GM12878 (cell line): ENCODE results near the gene GBGT1. TPM values are rescaled to one million over a fixed set of nuclear protein-coding genes. Genes with fewer than 3 reads are reported as not detected.

Experiments
- CBX5 ChIP-seq: sonication (generic); IDR thresholded peaks from 2 replicates; pipeline ENCODE4 v1.6.1; 2016; ENCODE audit warnings: low read depth, moderate library complexity, mild to moderate bottlenecking, inconsistent platforms
- E2F4 ChIP-seq: IDR thresholded peaks from 2 replicates; pipeline ENCODE4 v1.6.1; 2012; ENCODE audit warnings: low read depth, low read length, improper control_type of control experiment
- FOXM1 ChIP-seq: IDR thresholded peaks from 2 replicates; pipeline ENCODE4 v1.6.1; 2012; ENCODE audit warnings: low read depth, mild to moderate bottlenecking, inconsistent platforms, low read length, moderate library complexity
- IKZF2 ChIP-seq, 2 experiments: fragments of 450-650 bp; IDR thresholded peaks; 2 replicates each; pipeline ENCODE4 v1.6.1; 2017; ENCODE audit warnings: mild to moderate bottlenecking in 2 of 2, moderate library complexity in 2 of 2
- JUND ChIP-seq: IDR thresholded peaks from 2 replicates; pipeline ENCODE4 v1.6.1; 2012; ENCODE audit warnings: low read depth, mild to moderate bottlenecking, low read length, improper control_type of control experiment, moderate library complexity
- REST ChIP-seq: IDR thresholded peaks from 2 replicates; pipeline ENCODE4 v1.6.1; 2012; ENCODE audit warnings: mild to moderate bottlenecking, low read depth, low read length
- SKIL ChIP-seq: fragments of 450-650 bp; IDR thresholded peaks from 2 replicates; pipeline ENCODE4 v1.6.1; 2017; ENCODE audit warnings: mild to moderate bottlenecking, low read depth, inconsistent platforms; ENCODE audit not compliant: poor library complexity, severe bottlenecking
- SMARCA5 ChIP-seq: fragments of 450-650 bp; IDR thresholded peaks from 2 replicates; pipeline ENCODE4 v1.6.1; 2017; ENCODE audit warnings: mild to moderate bottlenecking
- polyA plus RNA-seq, 11 experiments: library from polyadenylated mRNA; depleted of rRNA in 4 of 11; unstranded in 6 of 11; stranded (reverse) in 5 of 11; fragments of >200 nt; fragmentation: Nextera tagmentation in 4 of 11; fragmentation: Illumina TruSeq in 1 of 11; extraction: Ambion mirVana in 4 of 11; extraction: Trizol in 1 of 11; gene quantifications; 1 replicate in 1 of 11; 2 replicates in 10 of 11; pipeline versions ENCODE4 v1.2.1 to v1.2.3, GENCODE V29; 2011 to 2016; ENCODE audit warnings: inconsistent platforms in 2 of 11, missing spikeins in 2 of 11, low read depth in 1 of 11
- total RNA-seq, 4 experiments: library from RNA; depleted of rRNA in 3 of 4; stranded (reverse); fragments of >200 nt in 3 of 4; fragmentation: Illumina TruSeq in 1 of 4; extraction: Trizol in 1 of 4; gene quantifications; 2 replicates each; pipeline versions ENCODE4 v1.2.1 to v1.2.3, GENCODE V29; 2013 to 2021
- TF ChIP-seq, protein P1 (sequence below): fragments of 450-650 bp; conservative IDR thresholded peaks from 2 replicates; pipeline ENCODE4 v1.6.1; 2017; ENCODE audit warnings: mild to moderate bottlenecking, moderate library complexity

Gene GBGT1
- total and polyA plus RNA-seq, 10 of the 15 experiments (the other 5 are each of a cell fraction or from before 2014, with no cell fraction given), result 0.08 to 1.9 (median 0.49) TPM

DNA sequence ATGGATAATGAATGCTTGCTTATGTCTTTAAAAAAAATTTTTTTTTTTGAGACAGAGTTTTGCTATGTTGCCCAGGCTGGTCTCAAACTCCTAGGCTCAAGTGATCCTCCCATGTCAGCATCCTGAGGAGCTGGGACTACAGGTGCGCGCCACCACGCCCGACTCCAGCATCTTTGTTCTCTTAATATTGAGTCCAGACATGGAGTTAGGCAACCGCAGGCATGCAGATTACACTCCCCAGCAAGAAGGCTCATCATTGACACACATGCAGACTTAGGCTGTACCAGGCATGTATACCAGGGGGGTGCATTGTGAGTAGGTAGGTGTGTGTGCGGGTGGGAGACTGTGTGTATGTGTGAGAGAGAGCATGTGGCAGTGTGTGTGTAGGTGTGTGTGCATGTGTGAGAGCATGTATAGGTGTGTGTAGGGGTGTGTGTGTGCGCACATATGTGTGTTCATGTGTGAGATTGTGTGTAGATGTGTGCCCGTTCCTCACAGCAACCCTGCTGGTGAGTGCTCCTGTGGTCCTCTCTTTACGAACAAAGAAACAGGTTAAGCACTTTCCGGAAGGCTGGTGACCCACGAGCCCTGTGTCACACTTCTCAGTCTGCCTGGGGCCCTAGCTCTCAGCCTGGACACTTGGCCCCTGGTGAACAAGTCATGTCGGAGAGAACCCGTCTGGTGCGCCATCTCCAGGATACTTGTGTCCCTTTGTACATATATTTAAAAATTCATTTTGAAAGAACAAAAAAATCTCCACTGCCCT, 39.2 kb upstream of the GBGT1 start (continued):
- no peak for TF ChIP-seq CBX5
- TF ChIP-seq SMARCA5, result no peak
- TF ChIP-seq E2F4, result no peak
- no peak for TF ChIP-seq SKIL
- no peak for TF ChIP-seq REST
- TF ChIP-seq FOXM1, result no peak
- no peak for TF ChIP-seq IKZF2 (IDR thresholded peaks at IDR 0.05)
- no peak for TF ChIP-seq JUND
- TF ChIP-seq, protein P1, sequence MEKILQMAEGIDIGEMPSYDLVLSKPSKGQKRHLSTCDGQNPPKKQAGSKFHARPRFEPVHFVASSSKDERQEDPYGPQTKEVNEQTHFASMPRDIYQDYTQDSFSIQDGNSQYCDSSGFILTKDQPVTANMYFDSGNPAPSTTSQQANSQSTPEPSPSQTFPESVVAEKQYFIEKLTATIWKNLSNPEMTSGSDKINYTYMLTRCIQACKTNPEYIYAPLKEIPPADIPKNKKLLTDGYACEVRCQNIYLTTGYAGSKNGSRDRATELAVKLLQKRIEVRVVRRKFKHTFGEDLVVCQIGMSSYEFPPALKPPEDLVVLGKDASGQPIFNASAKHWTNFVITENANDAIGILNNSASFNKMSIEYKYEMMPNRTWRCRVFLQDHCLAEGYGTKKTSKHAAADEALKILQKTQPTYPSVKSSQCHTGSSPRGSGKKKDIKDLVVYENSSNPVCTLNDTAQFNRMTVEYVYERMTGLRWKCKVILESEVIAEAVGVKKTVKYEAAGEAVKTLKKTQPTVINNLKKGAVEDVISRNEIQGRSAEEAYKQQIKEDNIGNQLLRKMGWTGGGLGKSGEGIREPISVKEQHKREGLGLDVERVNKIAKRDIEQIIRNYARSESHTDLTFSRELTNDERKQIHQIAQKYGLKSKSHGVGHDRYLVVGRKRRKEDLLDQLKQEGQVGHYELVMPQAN, result no peak
